Astrocyte (in vitro differentiated cells and primary cell): Measurements from ENCODE around the gene VSTM5.

Experiments used
- CTCF ChIP-seq: IDR thresholded peaks from 2 replicates; pipeline ENCODE4 v1.5.1; 2011; ENCODE audit warnings: low read depth, mild to moderate bottlenecking, inconsistent platforms, low read length, moderate library complexity; ENCODE audit not compliant: insufficient read depth
- EZH2 ChIP-seq: IDR thresholded peaks from 2 replicates; pipeline ENCODE4 v1.6.1; 2012; ENCODE audit warnings: mild to moderate bottlenecking, low read length, inconsistent platforms; ENCODE audit not compliant: insufficient read depth

GRCh38 chr11:93822359-93822758 lies 28.1 kb downstream of the VSTM5 start:
- TF ChIP-seq CTCF: no peak
- TF ChIP-seq EZH2: no peak
